ENCODE results near the gene RBM39. TPM values are rescaled to one million over a fixed set of nuclear protein-coding genes. Genes with fewer than 3 reads are reported as not detected.
A peak's percentile ranks its signal among the peaks of the same experiment; 100 is the strongest.
"Not testable (repeated sequence)": the region's sequence is repeated elsewhere in the genome, so short reads cannot be mapped to it uniquely, and the experiment has no call there.

The RBM39 gene
- total RNA-seq, 2 donors from 2014 or later, result 276 to 332 TPM

DNA sequence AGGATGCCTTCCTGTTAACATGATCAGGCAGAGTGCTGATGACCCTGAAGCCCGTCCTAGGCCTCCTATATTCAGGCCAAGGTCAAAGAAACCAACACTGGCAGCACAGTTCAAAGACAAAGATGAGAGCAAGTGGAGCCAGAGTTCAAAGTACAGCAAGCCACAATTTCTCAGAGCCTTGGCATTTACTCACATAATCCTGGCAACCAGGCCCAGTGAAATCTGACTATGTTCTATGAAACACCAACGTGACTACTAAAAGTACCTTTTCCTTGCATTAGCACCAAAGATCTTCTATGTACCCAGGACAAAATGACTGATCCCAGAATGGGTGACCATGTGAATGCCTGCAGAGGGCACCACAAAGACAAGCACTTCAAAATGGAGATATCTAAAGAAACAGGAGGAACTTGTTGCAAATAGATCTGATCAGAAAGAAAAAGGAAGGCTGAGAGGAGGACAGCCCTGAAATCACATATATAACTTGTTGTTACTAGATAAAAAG, 46.8 kb downstream of the RBM39 start:
- H3K27ac ChIP-seq (ENCODE audit: low read depth, low read length), result no peak overlapping the region
- no peaks in the 10 kb centered on the region for H3K4me1 ChIP-seq (ENCODE audit: control insufficient read depth, insufficient read depth, low read length)
- peaks cover 12% of the 10 kb centered on the region for H3K36me3 ChIP-seq (ENCODE audit: control insufficient read depth, insufficient read depth, low read length)
- Mint-ChIP-seq H3K4me1 (peaks cover 15% of the 10 kb centered on the region), H3K27me3 (ENCODE audit: insufficient read depth) (no peaks in the 10 kb centered on the region), H3K4me3 (no peak overlapping the region), H3K27ac (no peak overlapping the region), H3K9me3 (no peaks in the 10 kb centered on the region), H3K36me3 (ENCODE audit: low read depth) (peaks cover 22% of the 10 kb centered on the region)
- no peaks in the 10 kb centered on the region for H3K27me3 ChIP-seq (ENCODE audit: control insufficient read depth, insufficient read depth, low read length, poor library complexity, severe bottlenecking)
- H3K9ac ChIP-seq (ENCODE audit: extremely low read depth, low read length, poor library complexity, severe bottlenecking), result no peak overlapping the region
- H3K9me3 ChIP-seq (ENCODE audit: control insufficient read depth, low read length), result no peaks in the 10 kb centered on the region
- H3K4me3 ChIP-seq (ENCODE audit: low read length), result no peak overlapping the region
- 88 to 100% methylated on average over 1 to 2 of the region's 2 CpGs for WGBS, 2 experiments (ENCODE audit: insufficient coverage in 1 of 2, insufficient read length in 1 of 2)
- TF ChIP-seq, protein P1, sequence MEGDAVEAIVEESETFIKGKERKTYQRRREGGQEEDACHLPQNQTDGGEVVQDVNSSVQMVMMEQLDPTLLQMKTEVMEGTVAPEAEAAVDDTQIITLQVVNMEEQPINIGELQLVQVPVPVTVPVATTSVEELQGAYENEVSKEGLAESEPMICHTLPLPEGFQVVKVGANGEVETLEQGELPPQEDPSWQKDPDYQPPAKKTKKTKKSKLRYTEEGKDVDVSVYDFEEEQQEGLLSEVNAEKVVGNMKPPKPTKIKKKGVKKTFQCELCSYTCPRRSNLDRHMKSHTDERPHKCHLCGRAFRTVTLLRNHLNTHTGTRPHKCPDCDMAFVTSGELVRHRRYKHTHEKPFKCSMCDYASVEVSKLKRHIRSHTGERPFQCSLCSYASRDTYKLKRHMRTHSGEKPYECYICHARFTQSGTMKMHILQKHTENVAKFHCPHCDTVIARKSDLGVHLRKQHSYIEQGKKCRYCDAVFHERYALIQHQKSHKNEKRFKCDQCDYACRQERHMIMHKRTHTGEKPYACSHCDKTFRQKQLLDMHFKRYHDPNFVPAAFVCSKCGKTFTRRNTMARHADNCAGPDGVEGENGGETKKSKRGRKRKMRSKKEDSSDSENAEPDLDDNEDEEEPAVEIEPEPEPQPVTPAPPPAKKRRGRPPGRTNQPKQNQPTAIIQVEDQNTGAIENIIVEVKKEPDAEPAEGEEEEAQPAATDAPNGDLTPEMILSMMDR (conservative IDR thresholded peaks at IDR 0.05), result no peak
- DNase-seq, result no peak

DNA sequence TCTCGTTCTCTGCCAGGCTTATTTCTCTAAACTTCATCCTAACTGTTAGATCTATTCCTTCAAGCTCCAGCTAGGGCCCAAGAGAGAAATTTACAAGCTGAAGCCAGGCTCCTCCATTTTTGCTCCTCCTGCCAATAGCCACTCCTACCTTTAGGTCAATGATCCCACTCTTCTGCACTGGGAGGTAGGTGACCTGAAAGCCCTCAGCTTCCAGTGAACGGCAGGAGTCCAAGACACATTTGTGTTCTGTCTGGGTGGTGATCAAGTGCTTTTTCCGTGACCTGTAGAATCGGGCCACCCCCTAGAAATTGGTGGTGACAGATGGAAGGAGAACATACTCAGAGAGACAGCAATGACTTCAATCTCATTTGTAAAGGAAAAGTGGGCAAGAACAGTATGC, 51.8 kb downstream of the RBM39 start:
- H3K9me3 Mint-ChIP-seq, result peaks cover 23% of the 10 kb centered on the region
- H3K4me3 Mint-ChIP-seq, result no peak overlapping the region
- Histone ChIP-seq H3K4me3 (ENCODE audit: low read length) (no peak overlapping the region), H3K4me1 (ENCODE audit: control insufficient read depth, insufficient read depth, low read length) (no peaks in the 10 kb centered on the region), H3K27ac (ENCODE audit: low read depth, low read length) (no peak overlapping the region), H3K9ac (ENCODE audit: extremely low read depth, low read length, poor library complexity, severe bottlenecking) (no peak overlapping the region), H3K36me3 (ENCODE audit: control insufficient read depth, insufficient read depth, low read length) (peaks cover 26% of the 10 kb centered on the region), H3K9me3 (ENCODE audit: control insufficient read depth, low read length) (peaks cover 18% of the 10 kb centered on the region), H3K27me3 (ENCODE audit: control insufficient read depth, insufficient read depth, low read length, poor library complexity, severe bottlenecking) (no peaks in the 10 kb centered on the region)
- TF ChIP-seq, protein P1 (conservative IDR thresholded peaks at IDR 0.05), result no peak
- WGBS, 2 experiments (ENCODE audit: insufficient coverage in 1 of 2, insufficient read length in 1 of 2), result 80 to 81% methylated on average over 1 to 4 of the region's 4 CpGs
- H3K36me3 Mint-ChIP-seq (ENCODE audit: low read depth), result peaks cover 47% of the 10 kb centered on the region
- no peaks in the 10 kb centered on the region for H3K4me1 Mint-ChIP-seq
- no peak overlapping the region for H3K27ac Mint-ChIP-seq
- DNase-seq, result no peak
- H3K27me3 Mint-ChIP-seq (ENCODE audit: insufficient read depth), result no peaks in the 10 kb centered on the region

GRCh38 chr20:35686872-35687271, 55.2 kb downstream of the RBM39 start:
- Histone ChIP-seq H3K36me3 (ENCODE audit: control insufficient read depth, insufficient read depth, low read length) (peaks cover 20% of the 10 kb centered on the region), H3K9me3 (ENCODE audit: control insufficient read depth, low read length) (peaks cover 18% of the 10 kb centered on the region)
- H3K4me3 ChIP-seq (ENCODE audit: low read length); H3K27me3 Mint-ChIP-seq (ENCODE audit: insufficient read depth); H3K27me3 ChIP-seq (ENCODE audit: control insufficient read depth, insufficient read depth, low read length, poor library complexity, severe bottlenecking); H3K27ac ChIP-seq (ENCODE audit: low read depth, low read length); H3K27ac Mint-ChIP-seq; H3K4me1 ChIP-seq (ENCODE audit: control insufficient read depth, insufficient read depth, low read length); H3K9ac ChIP-seq (ENCODE audit: extremely low read depth, low read length, poor library complexity, severe bottlenecking); H3K4me1 Mint-ChIP-seq; H3K4me3 Mint-ChIP-seq: not testable (repeated sequence)
- peak; percentile 78 for DNase-seq
- H3K9me3 Mint-ChIP-seq, result peaks cover 23% of the 10 kb centered on the region
- TF ChIP-seq, protein P1 (conservative IDR thresholded peaks at IDR 0.05), result peak; percentile 60
- 90 to 97% methylated on average over 5 to 10 of the region's 11 CpGs for WGBS, 2 experiments (ENCODE audit: insufficient coverage in 1 of 2, insufficient read length in 1 of 2)
- peaks cover 40% of the 10 kb centered on the region for H3K36me3 Mint-ChIP-seq (ENCODE audit: low read depth)

- not testable (repeated sequence) for H3K4me1 Mint-ChIP-seq; H3K4me3 ChIP-seq (ENCODE audit: low read length); H3K27ac ChIP-seq (ENCODE audit: low read depth, low read length); H3K4me1 ChIP-seq (ENCODE audit: control insufficient read depth, insufficient read depth, low read length); H3K27ac Mint-ChIP-seq; DNase-seq; H3K4me3 Mint-ChIP-seq; H3K27me3 ChIP-seq (ENCODE audit: control insufficient read depth, insufficient read depth, low read length, poor library complexity, severe bottlenecking); H3K27me3 Mint-ChIP-seq (ENCODE audit: insufficient read depth); H3K9ac ChIP-seq (ENCODE audit: extremely low read depth, low read length, poor library complexity, severe bottlenecking)
- WGBS, 2 experiments (ENCODE audit: insufficient coverage in 1 of 2, insufficient read length in 1 of 2), result 97 to 98% methylated on average over 6 to 8 of the region's 9 CpGs
- H3K9me3 Mint-ChIP-seq, result peaks cover 23% of the 10 kb centered on the region
- H3K36me3 ChIP-seq (ENCODE audit: control insufficient read depth, insufficient read depth, low read length), result peaks cover 19% of the 10 kb centered on the region
- peaks cover 18% of the 10 kb centered on the region for H3K9me3 ChIP-seq (ENCODE audit: control insufficient read depth, low read length)
- peaks cover 36% of the 10 kb centered on the region for H3K36me3 Mint-ChIP-seq (ENCODE audit: low read depth)
Measured at GRCh38 chr20:35685368-35685767, 56.7 kb downstream of the RBM39 start.

All from endodermal cell (in vitro differentiated cells).